Measurements from ENCODE around the gene SSR2. TPM values are rescaled to one million over a fixed set of nuclear protein-coding genes. Genes with fewer than 3 reads are reported as not detected.

SSR2 gene
- total and polyA plus RNA-seq, 8 donors: 67.1 to 354 (median 232) TPM

DNA sequence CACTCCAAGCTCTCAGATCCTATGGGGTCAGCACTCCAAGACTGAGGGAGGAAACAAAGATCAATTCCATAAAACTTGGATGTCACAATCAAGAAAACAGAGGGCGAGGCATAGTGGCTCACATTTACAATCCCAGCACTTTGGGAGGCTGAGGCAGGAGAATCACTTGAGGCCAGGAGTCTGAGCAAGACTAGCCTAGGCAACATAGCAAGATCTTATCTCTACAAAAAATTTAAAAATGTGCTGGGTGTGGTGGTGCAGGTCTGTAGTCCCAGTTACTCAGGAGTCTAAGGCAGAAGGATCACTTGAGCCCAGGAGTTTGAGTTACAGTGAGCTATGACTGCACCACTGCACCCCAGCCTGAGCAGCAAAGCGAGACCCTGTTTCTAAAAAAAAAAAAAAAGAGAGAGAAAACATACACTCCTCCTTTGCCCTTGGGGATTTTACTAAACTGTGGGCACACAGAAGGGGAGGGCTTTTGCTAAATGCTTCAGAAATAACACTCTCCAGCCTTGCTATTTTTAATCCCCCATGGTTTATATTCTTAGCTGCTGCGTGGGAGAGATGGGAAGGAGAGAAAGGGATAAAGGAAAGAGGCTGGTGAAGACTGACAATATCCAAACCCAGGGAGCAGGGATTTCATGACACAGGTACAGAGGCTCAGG is 60.5 kb downstream of the SSR2 start:
- intact Hi-C loops (cut with DNase I; ENCODE audit: low total_unique reads): no loop called here
- Histone ChIP-seq H3K27ac (peak overlapping the region in 4 of 5 donors; percentile 36 to 83 (median 68)), H3K27me3 (no peaks in the 10 kb centered on the region), H3K9me3 (no peaks in the 10 kb centered on the region), H3K4me3 (no peak overlapping the region), H3K36me3 (peaks cover 84 to 100% (median 100%) of the 10 kb centered on the region in 4 donors), H3K4me1 (peaks cover 11 to 43% (median 21%) of the 10 kb centered on the region in 4 donors)
- WGBS, 5 donors: 68 to 94% (median 83%) methylated on average over 3 of the region's 3 CpGs
- TF ChIP-seq, protein P1, sequence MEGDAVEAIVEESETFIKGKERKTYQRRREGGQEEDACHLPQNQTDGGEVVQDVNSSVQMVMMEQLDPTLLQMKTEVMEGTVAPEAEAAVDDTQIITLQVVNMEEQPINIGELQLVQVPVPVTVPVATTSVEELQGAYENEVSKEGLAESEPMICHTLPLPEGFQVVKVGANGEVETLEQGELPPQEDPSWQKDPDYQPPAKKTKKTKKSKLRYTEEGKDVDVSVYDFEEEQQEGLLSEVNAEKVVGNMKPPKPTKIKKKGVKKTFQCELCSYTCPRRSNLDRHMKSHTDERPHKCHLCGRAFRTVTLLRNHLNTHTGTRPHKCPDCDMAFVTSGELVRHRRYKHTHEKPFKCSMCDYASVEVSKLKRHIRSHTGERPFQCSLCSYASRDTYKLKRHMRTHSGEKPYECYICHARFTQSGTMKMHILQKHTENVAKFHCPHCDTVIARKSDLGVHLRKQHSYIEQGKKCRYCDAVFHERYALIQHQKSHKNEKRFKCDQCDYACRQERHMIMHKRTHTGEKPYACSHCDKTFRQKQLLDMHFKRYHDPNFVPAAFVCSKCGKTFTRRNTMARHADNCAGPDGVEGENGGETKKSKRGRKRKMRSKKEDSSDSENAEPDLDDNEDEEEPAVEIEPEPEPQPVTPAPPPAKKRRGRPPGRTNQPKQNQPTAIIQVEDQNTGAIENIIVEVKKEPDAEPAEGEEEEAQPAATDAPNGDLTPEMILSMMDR (IDR thresholded peaks at IDR 0.05): no peak
- TF ChIP-seq POLR2A (IDR thresholded peaks at IDR 0.05) (no peak), EP300 (IDR thresholded peaks at IDR 0.05) (no peak), POLR2AphosphoS5 (IDR thresholded peaks at IDR 0.05) (no peak)
- no peak for DNase-seq

Other genes starting within 250 kb of the SSR2 start
- 10 to 100 TPM; 29.0 to 68.7 (median 57.2) TPM for gene GON4L, start 163.7 kb downstream of the SSR2 start, total RNA-seq
- gene GON4L, start 163.7 kb downstream of the SSR2 start, polyA plus RNA-seq: 10 to 100 TPM in 2 of 3 donors, 1 to 10 TPM in 1; 9.3 to 14.5 (median 11.0) TPM
- 10 to 100 TPM in 1 of 5 donors, 1 to 10 TPM in 4; 1.3 to 12.9 (median 3.5) TPM for gene SYT11, start 161.4 kb downstream of the SSR2 start, total RNA-seq
- 1 to 10 TPM in 2 of 3 donors, under 1 TPM in 1; 0.76 to 1.9 (median 1.1) TPM for gene SYT11, start 161.4 kb downstream of the SSR2 start, polyA plus RNA-seq
- gene RIT1, start 109.6 kb downstream of the SSR2 start, total RNA-seq: 100 to 1,000 TPM in 1 of 5 donors, 10 to 100 TPM in 3, not detected in 1; 23.9 to 108 (median 48.2) TPM
- gene RIT1, start 109.6 kb downstream of the SSR2 start, polyA plus RNA-seq: 10 to 100 TPM; 13.1 to 14.1 (median 13.8) TPM
- gene KHDC4, start 86.5 kb downstream of the SSR2 start, total RNA-seq: 100 to 1,000 TPM in 2 of 5 donors, 10 to 100 TPM in 3; 49.2 to 126 (median 78.4) TPM
- 10 to 100 TPM in 1 of 3 donors, 1 to 10 TPM in 2; 4.9 to 26.1 (median 9.3) TPM for gene KHDC4, start 86.5 kb downstream of the SSR2 start, polyA plus RNA-seq
- gene RXFP4, start 79.3 kb downstream of the SSR2 start, total RNA-seq: 10 to 100 TPM in 1 of 5 donors, not detected in 4; 50.4 TPM
- gene RXFP4, start 79.3 kb downstream of the SSR2 start, polyA plus RNA-seq: not detected
- 100 to 1,000 TPM in 3 of 5 donors, 10 to 100 TPM in 2; 34.8 to 376 (median 180) TPM for gene ARHGEF2, start 42.4 kb downstream of the SSR2 start, total RNA-seq
- gene ARHGEF2, start 42.4 kb downstream of the SSR2 start, polyA plus RNA-seq: 10 to 100 TPM; 20.4 to 27.6 (median 24.7) TPM
- 10 to 100 TPM in 3 of 5 donors, 1 to 10 TPM in 2; 6.4 to 41.1 (median 14.0) TPM for gene UBQLN4, start 32.8 kb upstream of the SSR2 start, total RNA-seq
- 10 to 100 TPM; 17.3 to 25.5 (median 20.6) TPM for gene UBQLN4, start 32.8 kb upstream of the SSR2 start, polyA plus RNA-seq
- gene LAMTOR2, start 33.8 kb upstream of the SSR2 start, total RNA-seq: 10 to 100 TPM in 3 of 5 donors, 1 to 10 TPM in 1, not detected in 1; 7.0 to 40.6 (median 21.4) TPM
- gene LAMTOR2, start 33.8 kb upstream of the SSR2 start, polyA plus RNA-seq: 100 to 1,000 TPM; 123 to 170 (median 158) TPM
- gene RAB25, start 40.2 kb upstream of the SSR2 start, total RNA-seq: 100 to 1,000 TPM in 3 of 5 donors, 10 to 100 TPM in 2; 36.7 to 249 (median 216) TPM
- 100 to 1,000 TPM; 126 to 267 (median 168) TPM for gene RAB25, start 40.2 kb upstream of the SSR2 start, polyA plus RNA-seq
- gene MEX3A, start 61.5 kb upstream of the SSR2 start, total RNA-seq: 10 to 100 TPM in 1 of 5 donors, 1 to 10 TPM in 2, not detected in 2; 1.5 to 11.0 (median 1.6) TPM
- gene MEX3A, start 61.5 kb upstream of the SSR2 start, polyA plus RNA-seq: 1 to 10 TPM in 1 of 3 donors, under 1 TPM in 1, not detected in 1; 0.25 to 1.1 TPM
- 100 to 1,000 TPM in 4 of 5 donors, 10 to 100 TPM in 1; 53.1 to 630 (median 318) TPM for gene LMNA, start 93.8 kb upstream of the SSR2 start, total RNA-seq
- gene LMNA, start 93.8 kb upstream of the SSR2 start, polyA plus RNA-seq: 100 to 1,000 TPM; 108 to 201 (median 132) TPM
- gene SEMA4A, start 132.6 kb upstream of the SSR2 start, total RNA-seq: 10 to 100 TPM in 2 of 5 donors, 1 to 10 TPM in 3; 2.6 to 23.3 (median 8.5) TPM
- gene SEMA4A, start 132.6 kb upstream of the SSR2 start, polyA plus RNA-seq: 10 to 100 TPM in 1 of 3 donors, 1 to 10 TPM in 2; 4.1 to 13.9 (median 4.7) TPM
- gene SLC25A44, start 173.2 kb upstream of the SSR2 start, total RNA-seq: 1 to 10 TPM; 4.9 to 9.9 (median 7.2) TPM
- 1 to 10 TPM; 5.4 to 9.0 (median 6.8) TPM for gene SLC25A44, start 173.2 kb upstream of the SSR2 start, polyA plus RNA-seq
- 10 to 100 TPM in 3 of 5 donors, 1 to 10 TPM in 2; 5.3 to 54.9 (median 15.6) TPM for gene PMF1, start 192.1 kb upstream of the SSR2 start, total RNA-seq
- gene PMF1, start 192.1 kb upstream of the SSR2 start, polyA plus RNA-seq: 10 to 100 TPM; 68.7 to 73.5 (median 68.8) TPM
- gene BGLAP, start 221.2 kb upstream of the SSR2 start, total RNA-seq: not detected
- gene BGLAP, start 221.2 kb upstream of the SSR2 start, polyA plus RNA-seq: 1 to 10 TPM in 2 of 3 donors, not detected in 1; 1.5 to 1.9 TPM
- gene PAQR6, start 227.1 kb upstream of the SSR2 start, total RNA-seq: 1 to 10 TPM in 2 of 5 donors, under 1 TPM in 1, not detected in 2; 0.43 to 2.9 (median 2.0) TPM
- gene PAQR6, start 227.1 kb upstream of the SSR2 start, polyA plus RNA-seq: 1 to 10 TPM; 1.4 to 4.3 (median 2.0) TPM